ENCODE results near the gene SPDEF.

Gene SPDEF

GRCh38 chr6:34536251-34536958 is 19.7 kb downstream of the SPDEF start:
- in situ Hi-C loops (cut with HindIII; ENCODE audit: low pct_ligation_motif_present, low pct_unique_long_range_greater_than_20kb, low sequenced_read_pairs): no loop called here
- DNase-seq: no peak

GRCh38 chr6:34535646-34536045 is 20.5 kb downstream of the SPDEF start:
- no peak for DNase-seq
- in situ Hi-C loops (cut with HindIII; ENCODE audit: low pct_ligation_motif_present, low pct_unique_long_range_greater_than_20kb, low sequenced_read_pairs): no loop called here

GRCh38 chr6:34535199-34535598 is 20.9 kb downstream of the SPDEF start:
- DNase-seq: no peak
- in situ Hi-C loops (cut with HindIII; ENCODE audit: low pct_ligation_motif_present, low pct_unique_long_range_greater_than_20kb, low sequenced_read_pairs): no loop called here

- in situ Hi-C loops (cut with HindIII; ENCODE audit: low pct_ligation_motif_present, low pct_unique_long_range_greater_than_20kb, low sequenced_read_pairs): no loop called here
- no peak for DNase-seq
Measured at GRCh38 chr6:34534656-34535055, 21.5 kb downstream of the SPDEF start.

GRCh38 chr6:34534146-34534545 is 22.0 kb downstream of the SPDEF start:
- no peak for DNase-seq
- in situ Hi-C loops (cut with HindIII; ENCODE audit: low pct_ligation_motif_present, low pct_unique_long_range_greater_than_20kb, low sequenced_read_pairs): no loop called here

- in situ Hi-C loops (cut with HindIII; ENCODE audit: low pct_ligation_motif_present, low pct_unique_long_range_greater_than_20kb, low sequenced_read_pairs): no loop called here
- DNase-seq: no peak
Measured at GRCh38 chr6:34532230-34532629, 23.9 kb downstream of the SPDEF start.

GRCh38 chr6:34531580-34532201 is 24.4 kb downstream of the SPDEF start:
- DNase-seq: no peak

GRCh38 chr6:34530753-34531365 is 25.3 kb downstream of the SPDEF start:
- in situ Hi-C loops (cut with HindIII; ENCODE audit: low pct_ligation_motif_present, low pct_unique_long_range_greater_than_20kb, low sequenced_read_pairs): no loop called here
- no peak for DNase-seq

More at GRCh38 chr6:34531580-34532201, 24.4 kb downstream of the SPDEF start:
- in situ Hi-C loops (cut with HindIII; ENCODE audit: low pct_ligation_motif_present, low pct_unique_long_range_greater_than_20kb, low sequenced_read_pairs): no loop called here

GRCh38 chr6:34529665-34530327 is 26.3 kb downstream of the SPDEF start:
- DNase-seq: no peak
- in situ Hi-C loops (cut with HindIII; ENCODE audit: low pct_ligation_motif_present, low pct_unique_long_range_greater_than_20kb, low sequenced_read_pairs): no loop called here

- in situ Hi-C loops (cut with HindIII; ENCODE audit: low pct_ligation_motif_present, low pct_unique_long_range_greater_than_20kb, low sequenced_read_pairs): no loop called here
- DNase-seq: no peak
Measured at GRCh38 chr6:34528996-34529664, 27.0 kb downstream of the SPDEF start.

- DNase-seq: no peak
- in situ Hi-C loops (cut with HindIII; ENCODE audit: low pct_ligation_motif_present, low pct_unique_long_range_greater_than_20kb, low sequenced_read_pairs): no loop called here
Measured at GRCh38 chr6:34527751-34528670, 28.1 kb downstream of the SPDEF start.

GRCh38 chr6:34526992-34527728 is 29.0 kb downstream of the SPDEF start:
- peak; percentile 85 for DNase-seq
- in situ Hi-C loops (cut with HindIII; ENCODE audit: low pct_ligation_motif_present, low pct_unique_long_range_greater_than_20kb, low sequenced_read_pairs): no loop called here

- no peak for DNase-seq
- in situ Hi-C loops (cut with HindIII; ENCODE audit: low pct_ligation_motif_present, low pct_unique_long_range_greater_than_20kb, low sequenced_read_pairs): no loop called here
Measured at GRCh38 chr6:34526241-34526972, 29.7 kb downstream of the SPDEF start.

GRCh38 chr6:34525431-34526175 is 30.5 kb downstream of the SPDEF start:
- in situ Hi-C loops (cut with HindIII; ENCODE audit: low pct_ligation_motif_present, low pct_unique_long_range_greater_than_20kb, low sequenced_read_pairs): no loop called here
- DNase-seq: no peak

- no peak for DNase-seq
- in situ Hi-C loops (cut with HindIII; ENCODE audit: low pct_ligation_motif_present, low pct_unique_long_range_greater_than_20kb, low sequenced_read_pairs): no loop called here
Measured at GRCh38 chr6:34524971-34525370, 31.2 kb downstream of the SPDEF start.

- DNase-seq: no peak
- in situ Hi-C loops (cut with HindIII; ENCODE audit: low pct_ligation_motif_present, low pct_unique_long_range_greater_than_20kb, low sequenced_read_pairs): no loop called here
Measured at GRCh38 chr6:34524499-34524898, 31.6 kb downstream of the SPDEF start.
